Activated CD4-positive, alpha-beta T cell treated with anti-CD3 and anti-CD28 coated beads for 36 hours (primary cell): Measurements from ENCODE around the gene RIPK3. TPM values are rescaled to one million over a fixed set of nuclear protein-coding genes. Genes with fewer than 3 reads are reported as not detected.

Experiments used
- ATAC-seq: fragments of 200-7000 bp; cut with Tn5 transposase; one replicate; pipeline ENCODE4 v1.10.0; 2021; ENCODE audit warnings: mild to moderate bottlenecking, moderate library complexity
- CTCF ChIA-PET: fragments of 350-600 bp; sonication (Branson Sonifier 250); formaldehyde crosslinking; loops from one replicate; lab custom pipeline; 2021; ENCODE audit warnings: antibody characterized with exemption; lab: Charles Lee
- POLR2A ChIA-PET: fragments of 350-600 bp; sonication (Branson Sonifier 250); formaldehyde crosslinking; loops from one replicate; lab custom pipeline; 2021; ENCODE audit warnings: antibody characterized with exemption, inconsistent platforms; lab: Charles Lee
- DNase-seq: peaks from one replicate; pipeline ENCODE4 v3.0.0-alpha.2; 2020
- H3K27ac Mint-ChIP-seq: one replicate; pipeline ENCODE4 v1.8.0; 2021; ENCODE audit warnings: mixed read lengths
- H3K27me3 Mint-ChIP-seq: one replicate; pipeline ENCODE4 v1.8.0; 2021; ENCODE audit warnings: mixed read lengths
- H3K36me3 Mint-ChIP-seq: one replicate; pipeline ENCODE4 v1.8.0; 2021; ENCODE audit warnings: low read depth, mixed read lengths
- H3K4me1 Mint-ChIP-seq: one replicate; pipeline ENCODE4 v1.8.0; 2021; ENCODE audit warnings: mixed read lengths
- H3K4me3 Mint-ChIP-seq: one replicate; pipeline ENCODE4 v1.8.0; 2021; ENCODE audit warnings: mild to moderate bottlenecking, moderate library complexity, mixed read lengths
- H3K9me3 Mint-ChIP-seq: one replicate; pipeline ENCODE4 v1.8.0; 2021; ENCODE audit warnings: low read depth, mixed read lengths
- intact Hi-C, 2 experiments: fragments of 100-400 bp; cut with DNase I in 1 of 2; cut with micrococcal nuclease in 1 of 2; formaldehyde crosslinking; loops; one replicate each; pipeline versions ENCODE4 v1.14.2 to v1.15.1; 2022 to 2024; cut with DNase I, micrococcal nuclease
- total RNA-seq, 2 experiments: library from RNA; stranded (reverse); gene quantifications; one replicate each; pipeline ENCODE4 v1.2.3, GENCODE V29; 2021

RIPK3 gene
- total RNA-seq, 2 experiments from 2014 or later: 8.9 to 9.4 TPM

- ATAC-seq: peak; percentile 83
- intact Hi-C loops: loop anchor here (1.0 to 2.0 kb wide), 3 partner anchors 14 to 120 kb away; no protein-coding TSS in a partner anchor
Measured at GRCh38 chr14:24310646-24311604, 28.9 kb downstream of the RIPK3 start, which contains the start of gene LTB4R. Gene LTB4R (plus strand): TSS chr14:24311502. CDS start chr14:24315652, 4,150 bp downstream.

DNA sequence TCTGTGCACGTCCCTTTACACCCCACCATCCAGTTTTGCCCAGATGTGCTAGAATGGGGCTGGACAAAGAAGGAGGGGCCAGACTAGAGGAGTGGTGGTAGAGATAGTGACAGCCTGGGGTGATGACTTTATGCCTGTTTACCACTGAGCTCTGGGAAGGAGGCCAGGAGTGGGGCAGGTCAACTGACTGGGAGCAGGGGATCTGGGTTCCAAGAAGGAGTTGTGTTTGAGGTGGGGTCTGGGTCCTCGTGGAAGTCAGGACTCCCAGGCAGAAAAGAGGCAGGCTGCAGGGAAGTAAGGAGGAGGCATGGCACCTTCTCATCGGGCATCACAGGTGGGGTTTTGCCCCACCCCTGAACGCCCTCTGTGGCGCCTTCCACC is 29.5 kb downstream of the RIPK3 start:
- Mint-ChIP-seq H3K9me3 (no peaks in the 10 kb centered on the region), H3K36me3 (peaks cover 36% of the 10 kb centered on the region), H3K27me3 (no peaks in the 10 kb centered on the region), H3K27ac (peak overlapping the region; percentile 30), H3K4me3 (peak overlapping the region; percentile 70), H3K4me1 (peaks cover 61% of the 10 kb centered on the region)
- ChIA-PET POLR2A (interaction anchor here (0.6 to 1.3 kb wide), 4 partner anchors 10 to 101 kb away, joined by 3 to 6 read pairs (median 4); partner anchors contain the start of genes CHMP4A, DHRS1 and NOP9), CTCF (interaction anchor here (0.6 to 16.5 kb wide), 18 partner anchors 10 to 202 kb away, joined by 3 to 430 read pairs (median 4); partner anchors contain the start of genes CHMP4A, DHRS1, GMPR2 and MDP1)
- no peak for ATAC-seq
- intact Hi-C loops: loop anchor here in 1 of 2 experiments (2.0 kb wide), 1 partner anchor 13 kb away; no protein-coding TSS in a partner anchor
- DNase-seq: no peak

More at GRCh38 chr14:24310646-24311604, 28.9 kb downstream of the RIPK3 start, which contains the start of gene LTB4R:
- H3K27me3 Mint-ChIP-seq: no peaks in the 10 kb centered on the region
- ChIA-PET POLR2A (interaction anchor here (0.6 to 1.4 kb wide), 4 partner anchors 11 to 102 kb away, joined by 3 to 6 read pairs (median 4); partner anchors contain the start of genes DHRS1, NOP9 and RABGGTA), CTCF (interaction anchor here (0.6 to 16.5 kb wide), 16 partner anchors 9 to 202 kb away, joined by 3 to 430 read pairs (median 6); partner anchors contain the start of genes CHMP4A, DHRS1, GMPR2 and MDP1)
- H3K4me3 Mint-ChIP-seq: peak within 1 kb of the TSS; percentile 70
- H3K27ac Mint-ChIP-seq: peak within 1 kb of the TSS; percentile 77
- no peaks in the 10 kb centered on the region for H3K9me3 Mint-ChIP-seq
- peaks cover 61% of the 10 kb centered on the region for H3K4me1 Mint-ChIP-seq
- H3K36me3 Mint-ChIP-seq: peaks cover 32% of the 10 kb centered on the region
- DNase-seq: peak; percentile 81

GRCh38 chr14:24309538-24310264 is 30.1 kb downstream of the RIPK3 start, which contains the start of gene LTB4R2:
Gene LTB4R2 (plus strand): TSS chr14:24310140. CDS start chr14:24310665, 525 bp downstream.
- Mint-ChIP-seq H3K4me1 (peaks cover 57% of the 10 kb centered on the region), H3K36me3 (peaks cover 42% of the 10 kb centered on the region), H3K27ac (peak within 1 kb of the TSS; percentile 30), H3K27me3 (no peaks in the 10 kb centered on the region), H3K4me3 (peak within 1 kb of the TSS; percentile 70), H3K9me3 (no peaks in the 10 kb centered on the region)
- DNase-seq: no peak
- intact Hi-C loops: loop anchor here in 1 of 2 experiments (2.0 kb wide), 1 partner anchor 13 kb away; no protein-coding TSS in a partner anchor
- no peak for ATAC-seq
- CTCF ChIA-PET: interaction anchor here (0.6 to 16.5 kb wide), 22 partner anchors 10 to 201 kb away, joined by 3 to 430 read pairs (median 4); partner anchors contain the start of genes CHMP4A, DHRS1, GMPR2 and MDP1
- POLR2A ChIA-PET: interaction anchor here (0.8 to 1.3 kb wide), 3 partner anchors 10 to 96 kb away, joined by 3 to 5 read pairs (median 4); partner anchors contain the start of genes CHMP4A, DHRS1 and NOP9

GRCh38 chr14:24308342-24309124 is 31.3 kb downstream of the RIPK3 start:
- Mint-ChIP-seq H3K27ac (no peak overlapping the region), H3K36me3 (peaks cover 53% of the 10 kb centered on the region), H3K27me3 (no peaks in the 10 kb centered on the region), H3K4me3 (no peak overlapping the region), H3K9me3 (no peaks in the 10 kb centered on the region), H3K4me1 (peaks cover 45% of the 10 kb centered on the region)
- DNase-seq: no peak
- ATAC-seq: no peak
- intact Hi-C loops: loop anchor here in 1 of 2 experiments (1.0 kb wide), 2 partner anchors 37 to 92 kb away; partner anchors contain the start of genes MDP1 and RABGGTA
- ChIA-PET POLR2A (interaction anchor here (0.7 to 1.7 kb wide), 3 partner anchors 37 to 194 kb away, joined by 3 to 6 read pairs (median 5); partner anchors contain the start of genes DCAF11, NRL, RABGGTA and TINF2), CTCF (interaction anchor here (0.5 to 16.5 kb wide), 49 partner anchors 8 to 636 kb away, joined by 3 to 430 read pairs (median 5); partner anchors contain the start of genes CHMP4A, DCAF11, DHRS1 and EMC9)

GRCh38 chr14:24307575-24308341 is 32.0 kb downstream of the RIPK3 start, which contains the start of gene CIDEB:
Gene CIDEB (minus strand): TSS chr14:24307977. CDS start chr14:24307858, 119 bp downstream.
- Mint-ChIP-seq H3K9me3 (no peaks in the 10 kb centered on the region), H3K4me3 (no peak within 1 kb of the TSS), H3K27me3 (no peaks in the 10 kb centered on the region), H3K27ac (peak within 1 kb of the TSS; percentile 26), H3K4me1 (peaks cover 37% of the 10 kb centered on the region), H3K36me3 (peaks cover 58% of the 10 kb centered on the region)
- peak; percentile 78 for DNase-seq
- POLR2A ChIA-PET: interaction anchor here (0.6 to 1.7 kb wide), 4 partner anchors 36 to 193 kb away, joined by 3 to 6 read pairs (median 4); partner anchors contain the start of genes DCAF11, NRL, RABGGTA and TINF2
- ATAC-seq: peak; percentile 40
- CTCF ChIA-PET: interaction anchor here (0.5 to 16.5 kb wide), 50 partner anchors 9 to 719 kb away, joined by 3 to 430 read pairs (median 5); partner anchors contain the start of genes CHMP4A, DCAF11, DHRS1 and EMC9
- intact Hi-C loops: loop anchor here in 1 of 2 experiments (1.0 kb wide), 2 partner anchors 36 to 91 kb away; partner anchors contain the start of genes MDP1 and RABGGTA

DNA sequence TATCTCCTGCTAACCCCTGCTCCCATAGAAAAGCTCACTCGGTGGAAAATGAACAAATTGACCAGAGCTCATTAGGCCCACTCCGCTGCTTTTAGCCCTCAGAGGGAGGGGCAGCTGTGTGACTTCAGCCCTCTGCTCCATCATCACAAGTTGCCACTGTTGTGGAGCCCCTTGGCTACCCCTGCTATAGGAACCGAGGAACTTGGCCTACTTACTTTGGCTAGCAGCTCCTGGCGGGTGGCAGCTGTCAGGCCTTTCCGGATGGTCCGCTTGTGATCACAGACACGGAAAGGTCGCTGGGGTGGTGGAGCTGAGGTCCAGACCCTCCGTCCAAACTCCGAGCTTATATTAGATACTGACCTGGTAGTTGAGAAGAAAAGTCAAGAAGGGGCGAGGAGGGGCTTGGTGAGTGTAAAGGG is 32.6 kb downstream of the RIPK3 start:
- ChIA-PET CTCF (interaction anchor here (0.8 to 16.5 kb wide), 25 partner anchors 9 to 718 kb away, joined by 3 to 430 read pairs (median 7); partner anchors contain the start of genes CHMP4A, DHRS1, GMPR2 and IRF9), POLR2A (interaction anchor here (0.6 kb wide), 1 partner anchor 185 kb away, joined by 3 read pairs; no protein-coding TSS in a partner anchor)
- Mint-ChIP-seq H3K27ac (peak overlapping the region; percentile 26), H3K4me1 (peaks cover 34% of the 10 kb centered on the region), H3K27me3 (no peaks in the 10 kb centered on the region), H3K4me3 (no peak overlapping the region), H3K9me3 (no peaks in the 10 kb centered on the region), H3K36me3 (peaks cover 61% of the 10 kb centered on the region)
- ATAC-seq (no peak), DNase-seq (no peak)
- intact Hi-C loops: no loop called here

- no peaks in the 10 kb centered on the region for H3K27me3 Mint-ChIP-seq
- H3K36me3 Mint-ChIP-seq: peaks cover 60% of the 10 kb centered on the region
- intact Hi-C loops: no loop called here
- peaks cover 34% of the 10 kb centered on the region for H3K4me1 Mint-ChIP-seq
- no peak overlapping the region for H3K27ac Mint-ChIP-seq
- ATAC-seq (no peak), DNase-seq (no peak)
- ChIA-PET POLR2A (no interaction called here), CTCF (interaction anchor here (0.7 to 16.5 kb wide), 3 partner anchors 28 to 143 kb away, joined by 3 to 430 read pairs (median 3); partner anchors contain the start of genes GMPR2, IRF9, NEDD8 and TINF2)
- no peak overlapping the region for H3K4me3 Mint-ChIP-seq
- H3K9me3 Mint-ChIP-seq: no peaks in the 10 kb centered on the region
Measured at GRCh38 chr14:24304019-24304387, 35.8 kb downstream of the RIPK3 start.

- Mint-ChIP-seq H3K9me3 (no peaks in the 10 kb centered on the region), H3K4me1 (peaks cover 51% of the 10 kb centered on the region), H3K27ac (peak overlapping the region; percentile 58), H3K4me3 (peak overlapping the region; percentile 91), H3K27me3 (no peaks in the 10 kb centered on the region), H3K36me3 (peaks cover 46% of the 10 kb centered on the region)
- intact Hi-C loops: no loop called here
- CTCF ChIA-PET: interaction anchor here (0.6 to 16.5 kb wide), 19 partner anchors 10 to 190 kb away, joined by 3 to 430 read pairs (median 4); partner anchors contain the start of genes CHMP4A, CIDEB, DCAF11 and GMPR2
- POLR2A ChIA-PET: interaction anchor here (0.7 to 1.7 kb wide), 5 partner anchors 10 to 186 kb away, joined by 3 to 12 read pairs (median 3); partner anchors contain the start of genes DCAF11, NRL and TINF2
- ATAC-seq (no peak), DNase-seq (no peak)
Measured at GRCh38 chr14:24300326-24300980, 39.3 kb downstream of the RIPK3 start.
